Ishikawa (cell line): ENCODE measurements around the gene SLC35B3.

Experiments used
- CEBPB ChIP-seq: IDR thresholded peaks from 2 replicates; pipeline ENCODE4 v1.6.1; 2012
- CREB1 ChIP-seq: IDR thresholded peaks from 2 replicates; pipeline ENCODE4 v1.6.1; 2012; ENCODE audit warnings: low read depth
- EGR1 ChIP-seq: IDR thresholded peaks from 2 replicates; pipeline ENCODE4 v1.6.1; 2012
- EP300 ChIP-seq: IDR thresholded peaks from 2 replicates; pipeline ENCODE4 v1.6.1; 2012; ENCODE audit warnings: borderline replicate concordance
- FOXM1 ChIP-seq: IDR thresholded peaks from 2 replicates; pipeline ENCODE4 v1.6.1; 2012; ENCODE audit warnings: low read depth, borderline replicate concordance
- MAX ChIP-seq: IDR thresholded peaks from 2 replicates; pipeline ENCODE4 v1.6.1; 2012
- NFIC ChIP-seq: IDR thresholded peaks from 2 replicates; pipeline ENCODE4 v1.6.1; 2012
- RAD21 ChIP-seq: IDR thresholded peaks from 2 replicates; pipeline ENCODE4 v1.6.1; 2012; ENCODE audit warnings: low read depth
- REST ChIP-seq: IDR thresholded peaks from 2 replicates; pipeline ENCODE4 v1.6.1; 2012; ENCODE audit warnings: low read depth, mild to moderate bottlenecking
- TAF1 ChIP-seq: IDR thresholded peaks from 2 replicates; pipeline ENCODE4 v1.6.1; 2012; ENCODE audit warnings: low read depth, mild to moderate bottlenecking
- TCF12 ChIP-seq: IDR thresholded peaks from 2 replicates; pipeline ENCODE4 v1.6.1; 2012; ENCODE audit warnings: low read depth
- TEAD4 ChIP-seq: IDR thresholded peaks from 2 replicates; pipeline ENCODE4 v1.6.1; 2012
- USF1 ChIP-seq: IDR thresholded peaks from 2 replicates; pipeline ENCODE4 v1.6.1; 2012
- YY1 ChIP-seq: IDR thresholded peaks from 2 replicates; pipeline ENCODE4 v1.6.1; 2012; ENCODE audit warnings: low read depth
- ZBTB7A ChIP-seq: IDR thresholded peaks from 2 replicates; pipeline ENCODE4 v1.6.1; 2012; ENCODE audit warnings: low read depth

Gene SLC35B3

GRCh38 chr6:8414844-8415243, 20.5 kb downstream of the SLC35B3 start:
- TF ChIP-seq TCF12, result no peak
- TF ChIP-seq USF1, result no peak
- no peak for TF ChIP-seq YY1
- TF ChIP-seq FOXM1, result no peak

- TF ChIP-seq TEAD4 (no peak), EGR1 (no peak), USF1 (no peak), RAD21 (no peak), MAX (no peak), REST (no peak), TAF1 (no peak), CEBPB (no peak), EP300 (no peak), ZBTB7A (no peak), YY1 (no peak), TCF12 (no peak), FOXM1 (no peak), CREB1 (no peak), NFIC (no peak)
Measured at GRCh38 chr6:8402546-8402945, 32.8 kb downstream of the SLC35B3 start.

GRCh38 chr6:8400663-8401062, 34.7 kb downstream of the SLC35B3 start:
- no peak for TF ChIP-seq EP300

- TF ChIP-seq CREB1 (no peak), TEAD4 (no peak), EGR1 (no peak)
Measured at GRCh38 chr6:8392569-8392968, 42.8 kb downstream of the SLC35B3 start.

GRCh38 chr6:8391934-8392333, 43.4 kb downstream of the SLC35B3 start:
- no peak for TF ChIP-seq ZBTB7A

GRCh38 chr6:8389036-8389818, 46.1 kb downstream of the SLC35B3 start:
- no peak for TF ChIP-seq CREB1
- no peak for TF ChIP-seq REST
- TF ChIP-seq MAX, result no peak
- no peak for TF ChIP-seq EP300
- no peak for TF ChIP-seq USF1
- TF ChIP-seq ZBTB7A, result no peak
- TF ChIP-seq FOXM1, result no peak
- no peak for TF ChIP-seq TEAD4
- no peak for TF ChIP-seq TAF1
- TF ChIP-seq EGR1, result no peak
- TF ChIP-seq YY1, result no peak
- no peak for TF ChIP-seq NFIC
- no peak for TF ChIP-seq TCF12
- TF ChIP-seq CEBPB, result no peak
- TF ChIP-seq RAD21, result no peak

- no peak for TF ChIP-seq TAF1
- TF ChIP-seq ZBTB7A, result no peak
Measured at GRCh38 chr6:8387942-8388437, 47.4 kb downstream of the SLC35B3 start.
